ENCODE data around the gene EIF4G1.

GRCh38 chr3:184351511-184352148 lies 37.2 kb downstream of the EIF4G1 start:
- no peak for TF ChIP-seq CTCF (IDR thresholded peaks at IDR 0.05)
- no peak for TF ChIP-seq POLR2A (IDR thresholded peaks at IDR 0.05)
